ENCODE results near the gene ISYNA1. TPM values are rescaled to one million over a fixed set of nuclear protein-coding genes. Genes with fewer than 3 reads are reported as not detected.

Gene ISYNA1
- total RNA-seq, 4 donors from 2014 or later: 5.1 to 29.1 (median 7.8) TPM

DNA sequence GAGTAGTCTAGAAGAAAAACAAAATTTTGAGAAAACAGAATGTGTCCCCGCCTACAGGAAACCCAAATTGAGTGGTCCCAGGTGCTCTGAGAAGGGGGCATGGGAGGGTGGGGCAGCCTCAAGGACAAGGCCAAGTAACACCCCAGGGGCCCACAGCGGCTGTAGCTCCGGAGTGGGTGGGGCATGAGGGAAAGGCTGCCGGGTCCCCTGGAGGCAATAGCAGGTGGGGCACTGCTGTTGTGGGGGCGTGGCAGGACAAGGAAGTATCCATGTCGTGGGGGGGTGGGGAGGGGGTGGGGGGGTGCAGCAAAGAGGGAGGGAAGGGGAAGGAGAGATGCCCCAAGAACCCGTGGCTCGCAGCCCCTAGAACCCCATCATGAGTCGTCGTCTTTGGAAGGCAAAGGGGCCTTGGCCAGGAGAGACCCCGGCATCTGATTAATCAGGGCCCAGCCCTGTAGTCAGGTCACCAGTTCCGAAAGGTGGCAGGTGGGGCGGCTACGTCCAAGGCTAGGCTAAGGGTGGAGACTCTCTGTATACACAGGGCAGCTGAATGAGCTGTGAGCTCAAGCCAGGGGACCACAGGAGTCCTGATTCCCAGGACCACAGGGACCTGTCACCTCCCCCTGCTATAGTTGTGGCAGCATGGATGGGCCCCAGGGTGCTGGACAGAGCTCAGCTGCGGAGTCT is 7.5 kb upstream of the ISYNA1 start:
- in situ Hi-C loops (cut with MboI; ENCODE audit: low sequenced_read_pairs in 4 of 4): no loop called here
- Histone ChIP-seq H3K9me3 (no peaks in the 10 kb centered on the region), H3K4me3 (no peak overlapping the region), H3K4me1 (peaks cover 0 to 4% of the 10 kb centered on the region in 2 donors), H3K27me3 (no peaks in the 10 kb centered on the region), H3K27ac (no peak overlapping the region), H3K36me3 (peaks cover 0 to 75% of the 10 kb centered on the region in 2 donors)
- TF ChIP-seq POLR2A (IDR thresholded peaks at IDR 0.05): no peak
- TF ChIP-seq, protein P1, sequence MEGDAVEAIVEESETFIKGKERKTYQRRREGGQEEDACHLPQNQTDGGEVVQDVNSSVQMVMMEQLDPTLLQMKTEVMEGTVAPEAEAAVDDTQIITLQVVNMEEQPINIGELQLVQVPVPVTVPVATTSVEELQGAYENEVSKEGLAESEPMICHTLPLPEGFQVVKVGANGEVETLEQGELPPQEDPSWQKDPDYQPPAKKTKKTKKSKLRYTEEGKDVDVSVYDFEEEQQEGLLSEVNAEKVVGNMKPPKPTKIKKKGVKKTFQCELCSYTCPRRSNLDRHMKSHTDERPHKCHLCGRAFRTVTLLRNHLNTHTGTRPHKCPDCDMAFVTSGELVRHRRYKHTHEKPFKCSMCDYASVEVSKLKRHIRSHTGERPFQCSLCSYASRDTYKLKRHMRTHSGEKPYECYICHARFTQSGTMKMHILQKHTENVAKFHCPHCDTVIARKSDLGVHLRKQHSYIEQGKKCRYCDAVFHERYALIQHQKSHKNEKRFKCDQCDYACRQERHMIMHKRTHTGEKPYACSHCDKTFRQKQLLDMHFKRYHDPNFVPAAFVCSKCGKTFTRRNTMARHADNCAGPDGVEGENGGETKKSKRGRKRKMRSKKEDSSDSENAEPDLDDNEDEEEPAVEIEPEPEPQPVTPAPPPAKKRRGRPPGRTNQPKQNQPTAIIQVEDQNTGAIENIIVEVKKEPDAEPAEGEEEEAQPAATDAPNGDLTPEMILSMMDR (IDR thresholded peaks at IDR 0.05 in 4 of 5, conservative IDR thresholded peaks at IDR 0.05 in 1 of 5): no peak
- intact Hi-C loops (cut with DNase I; ENCODE audit: low total_unique reads): no loop called here
- DNase-seq (no peak), ATAC-seq (no peak)

DNA sequence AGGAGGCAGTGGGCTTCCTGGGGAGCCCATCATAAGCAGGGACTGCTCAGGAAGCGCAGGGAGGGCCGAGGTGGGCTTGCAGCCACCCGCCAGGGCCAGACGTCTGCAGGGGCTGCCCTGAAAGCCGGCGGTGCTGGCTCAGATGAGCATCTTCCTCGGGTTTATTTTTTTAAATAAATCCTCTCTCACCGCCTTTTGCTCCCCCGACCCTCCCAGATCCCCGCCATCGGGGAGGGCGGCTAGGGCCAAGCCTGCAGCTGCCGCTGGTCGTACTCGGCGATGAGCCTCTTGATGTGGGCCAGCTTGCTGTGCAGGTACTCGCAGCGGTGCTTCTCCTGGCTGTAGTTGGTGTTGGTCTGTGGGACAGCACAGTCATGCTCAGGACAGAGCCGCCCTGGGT is 6.6 kb upstream of the ISYNA1 start:
- H3K4me1 ChIP-seq: peaks cover 0 to under 1% of the 10 kb centered on the region in 2 donors
- H3K4me3 ChIP-seq: no peak overlapping the region
- no peaks in the 10 kb centered on the region for H3K9me3 ChIP-seq
- ATAC-seq (no peak), DNase-seq (no peak)
- TF ChIP-seq, protein P1 (IDR thresholded peaks at IDR 0.05 in 4 of 5, conservative IDR thresholded peaks at IDR 0.05 in 1 of 5): no peak
- no peak for TF ChIP-seq POLR2A (IDR thresholded peaks at IDR 0.05)
- no peaks in the 10 kb centered on the region for H3K27me3 ChIP-seq
- in situ Hi-C loops (cut with MboI; ENCODE audit: low sequenced_read_pairs in 4 of 4) (no loop called here), intact Hi-C loops (cut with DNase I; ENCODE audit: low total_unique reads) (no loop called here)
- H3K27ac ChIP-seq: no peak overlapping the region
- peaks cover 0 to 66% of the 10 kb centered on the region in 2 donors for H3K36me3 ChIP-seq

DNA sequence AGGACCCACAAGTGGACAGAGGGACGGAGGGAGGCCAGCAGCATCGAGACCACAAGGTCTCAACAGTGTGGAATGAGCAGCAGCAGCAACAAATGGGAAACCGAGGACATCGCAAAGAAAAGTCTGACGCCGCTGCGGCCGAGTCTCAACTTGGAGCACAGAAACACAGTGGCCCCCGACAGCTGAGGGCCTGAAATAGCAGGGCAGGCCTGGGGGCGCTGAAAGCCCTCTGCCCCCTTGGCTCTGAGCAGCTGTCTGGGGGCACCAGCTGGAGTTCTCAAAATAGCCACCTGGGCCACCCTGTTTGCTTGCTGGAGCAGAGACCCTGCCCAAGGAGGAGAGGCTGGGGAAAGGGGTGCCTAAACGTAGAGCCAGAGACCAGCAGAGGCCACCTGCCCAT is 5.9 kb upstream of the ISYNA1 start:
- H3K36me3 ChIP-seq: peaks cover 0 to 59% of the 10 kb centered on the region in 2 donors
- peaks cover 1 to 6% (median 1%) of the 10 kb centered on the region in 3 donors for H3K27me3 ChIP-seq
- TF ChIP-seq POLR2A (IDR thresholded peaks at IDR 0.05): no peak
- TF ChIP-seq, protein P1 (IDR thresholded peaks at IDR 0.05 in 4 of 5, conservative IDR thresholded peaks at IDR 0.05 in 1 of 5): no peak
- peaks cover under 1% of the 10 kb centered on the region in 2 donors for H3K4me1 ChIP-seq
- DNase-seq: no peak
- H3K27ac ChIP-seq: no peak overlapping the region
- H3K4me3 ChIP-seq: no peak overlapping the region
- in situ Hi-C loops (cut with MboI; ENCODE audit: low sequenced_read_pairs in 4 of 4): no loop called here
- H3K9me3 ChIP-seq: no peaks in the 10 kb centered on the region
- intact Hi-C loops (cut with DNase I; ENCODE audit: low total_unique reads): no loop called here
- ATAC-seq: no peak

DNA sequence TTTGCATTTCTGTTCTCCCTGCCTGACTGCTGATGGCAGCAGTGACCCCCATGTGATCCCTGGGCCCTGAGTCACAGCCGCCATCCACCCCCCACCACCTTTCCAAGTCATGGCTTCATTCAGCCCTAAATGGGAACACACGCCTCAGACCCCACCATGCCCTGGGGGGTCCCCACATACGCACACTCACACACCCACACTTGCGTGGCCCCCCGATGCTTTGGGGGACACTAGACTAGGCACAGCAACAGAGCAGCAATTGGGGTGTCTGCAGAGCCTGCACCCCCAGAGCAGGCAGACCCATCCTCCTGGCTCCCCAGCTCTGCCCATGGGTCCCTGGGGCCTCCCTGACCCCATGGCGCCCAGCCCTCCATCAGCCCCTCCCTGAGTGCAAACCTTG is 5.5 kb upstream of the ISYNA1 start:
- Histone ChIP-seq H3K27me3 (peaks cover 5 to 10% (median 6%) of the 10 kb centered on the region in 3 donors), H3K27ac (no peak overlapping the region), H3K36me3 (peaks cover 0 to 55% of the 10 kb centered on the region in 2 donors), H3K9me3 (no peaks in the 10 kb centered on the region), H3K4me3 (no peak overlapping the region), H3K4me1 (peaks cover 4 to 5% of the 10 kb centered on the region in 2 donors)
- ATAC-seq (no peak), DNase-seq (no peak)
- TF ChIP-seq POLR2A (IDR thresholded peaks at IDR 0.05): no peak
- TF ChIP-seq, protein P1 (IDR thresholded peaks at IDR 0.05 in 4 of 5, conservative IDR thresholded peaks at IDR 0.05 in 1 of 5): no peak
- in situ Hi-C loops (cut with MboI; ENCODE audit: low sequenced_read_pairs in 4 of 4): no loop called here
- intact Hi-C loops (cut with DNase I; ENCODE audit: low total_unique reads): no loop called here
